ENCODE data around the gene ANKRD36C. TPM values are rescaled to one million over a fixed set of nuclear protein-coding genes. Genes with fewer than 3 reads are reported as not detected.
"Not testable (repeated sequence)": the region's sequence is repeated elsewhere in the genome, so short reads cannot be mapped to it uniquely, and the experiment has no call there.

The ANKRD36C gene
- total and polyA plus RNA-seq, 12 donors, result 1.2 to 55.7 (median 10.3) TPM

GRCh38 chr2:95992520-95993272, 1.1 kb upstream of the ANKRD36C start:
- peak; percentile 60 to 91 (median 80) for DNase-seq
- H3K9me3 ChIP-seq (replicated peaks in 1 of 3); H3K36me3 ChIP-seq (replicated peaks in 1 of 2); H3K27me3 ChIP-seq; intact Hi-C loops (cut with DNase I); H3K4me1 ChIP-seq (replicated peaks in 1 of 2): not testable (repeated sequence)
- WGBS, 4 donors, result 4 to 12% (median 8%) methylated on average over 11 to 34 of the region's 34 CpGs
- TF ChIP-seq CTCF (IDR thresholded peaks at IDR 0.05), result peak; percentile 84 to 99 (median 98)
- peak in 1 of 2 donors; percentile 20 for TF ChIP-seq POLR2A (IDR thresholded peaks at IDR 0.05)
- Histone ChIP-seq H3K4me3 (peak overlapping the region in 2 of 4 donors; percentile 32 to 69), H3K27ac (peak overlapping the region; percentile 49 to 94 (median 74))

- H3K4me3 ChIP-seq, result peak overlapping the region in 2 of 4 donors; percentile 32 to 69
- DNase-seq, result peak in 2 of 7 donors; percentile 26 to 28
- WGBS, 4 donors, result 0% methylated on average over 10 to 12 of the region's 39 CpGs; no CpG with 5 or more reads in 2 of the 4 donors
- intact Hi-C loops (cut with DNase I); H3K36me3 ChIP-seq (replicated peaks in 1 of 2); H3K27me3 ChIP-seq; H3K9me3 ChIP-seq (replicated peaks in 1 of 3); H3K4me1 ChIP-seq (replicated peaks in 1 of 2): not testable (repeated sequence)
- peak overlapping the region in 4 of 5 donors; percentile 50 to 94 (median 82) for H3K27ac ChIP-seq
Observed at GRCh38 chr2:95992102-95992501, 478 bp upstream of the ANKRD36C start.

GRCh38 chr2:95990884-95991283, 740 bp downstream of the ANKRD36C start:
- H3K27ac ChIP-seq; H3K36me3 ChIP-seq (replicated peaks in 1 of 2); DNase-seq; H3K9me3 ChIP-seq (replicated peaks in 1 of 3); intact Hi-C loops (cut with DNase I); H3K4me1 ChIP-seq (replicated peaks in 1 of 2); H3K27me3 ChIP-seq: not testable (repeated sequence)
- peak overlapping the region in 1 of 4 donors; percentile 36 for H3K4me3 ChIP-seq
- WGBS, 4 donors, result 7 to 16% (median 11%) methylated on average over 5 to 6 of the region's 6 CpGs

GRCh38 chr2:95951662-95952061, 40.0 kb downstream of the ANKRD36C start:
- H3K36me3 ChIP-seq (replicated peaks in 1 of 2); intact Hi-C loops (cut with DNase I): not testable (repeated sequence)
- 46 to 66% (median 57%) methylated on average over 2 of the region's 2 CpGs for WGBS, 4 donors

GRCh38 chr2:95948039-95948438, 43.6 kb downstream of the ANKRD36C start:
- H3K27ac ChIP-seq; H3K27me3 ChIP-seq; H3K4me1 ChIP-seq (replicated peaks in 1 of 2); H3K9me3 ChIP-seq (replicated peaks in 1 of 3); intact Hi-C loops (cut with DNase I); DNase-seq; H3K4me3 ChIP-seq; H3K36me3 ChIP-seq (replicated peaks in 1 of 2): not testable (repeated sequence)
- 75 to 85% (median 79%) methylated on average over 1 of the region's 1 CpG for WGBS, 4 donors

More at GRCh38 chr2:95951662-95952061, 40.0 kb downstream of the ANKRD36C start:
- DNase-seq; H3K4me3 ChIP-seq; H3K9me3 ChIP-seq (replicated peaks in 1 of 3); H3K27ac ChIP-seq; H3K4me1 ChIP-seq (replicated peaks in 1 of 2); H3K27me3 ChIP-seq: not testable (repeated sequence)

GRCh38 chr2:95939947-95940346, 51.7 kb downstream of the ANKRD36C start:
- H3K27me3 ChIP-seq; H3K27ac ChIP-seq; intact Hi-C loops (cut with DNase I); H3K4me1 ChIP-seq (replicated peaks in 1 of 2); H3K36me3 ChIP-seq (replicated peaks in 1 of 2); H3K9me3 ChIP-seq (replicated peaks in 1 of 3); H3K4me3 ChIP-seq: not testable (repeated sequence)
- WGBS, 4 donors, result 87 to 91% (median 89%) methylated on average over 11 of the region's 11 CpGs
- DNase-seq, result peak in 1 of 7 donors; percentile 16

- intact Hi-C loops (cut with DNase I); H3K9me3 ChIP-seq (replicated peaks in 1 of 3); H3K4me3 ChIP-seq; H3K27me3 ChIP-seq; H3K36me3 ChIP-seq (replicated peaks in 1 of 2); H3K27ac ChIP-seq; H3K4me1 ChIP-seq (replicated peaks in 1 of 2); DNase-seq: not testable (repeated sequence)
- 89 to 93% (median 92%) methylated on average over 3 of the region's 3 CpGs for WGBS, 4 donors
Observed at GRCh38 chr2:95930740-95931139, 60.9 kb downstream of the ANKRD36C start.

GRCh38 chr2:95917007-95917406, 74.6 kb downstream of the ANKRD36C start:
- H3K9me3 ChIP-seq (replicated peaks in 1 of 3); H3K27me3 ChIP-seq; H3K27ac ChIP-seq; DNase-seq; H3K4me3 ChIP-seq; H3K4me1 ChIP-seq (replicated peaks in 1 of 2); intact Hi-C loops (cut with DNase I): not testable (repeated sequence)
- 80 to 85% (median 84%) methylated on average over 1 of the region's 1 CpG for WGBS, 4 donors
- H3K36me3 ChIP-seq (replicated peaks in 1 of 2), result peaks cover 0 to 15% of the 10 kb centered on the region in 2 donors

- H3K9me3 ChIP-seq (replicated peaks in 1 of 3); H3K27me3 ChIP-seq; DNase-seq; intact Hi-C loops (cut with DNase I); H3K4me3 ChIP-seq; H3K4me1 ChIP-seq (replicated peaks in 1 of 2); H3K27ac ChIP-seq: not testable (repeated sequence)
- H3K36me3 ChIP-seq (replicated peaks in 1 of 2), result peaks cover 0 to 15% of the 10 kb centered on the region in 2 donors
Observed at GRCh38 chr2:95915131-95915530, 76.5 kb downstream of the ANKRD36C start.

GRCh38 chr2:95911431-95911830, 80.2 kb downstream of the ANKRD36C start:
- H3K27me3 ChIP-seq; DNase-seq; intact Hi-C loops (cut with DNase I); H3K27ac ChIP-seq; H3K4me3 ChIP-seq; H3K9me3 ChIP-seq (replicated peaks in 1 of 3); H3K36me3 ChIP-seq (replicated peaks in 1 of 2); H3K4me1 ChIP-seq (replicated peaks in 1 of 2): not testable (repeated sequence)
- WGBS, 4 donors, result 60 to 76% (median 66%) methylated on average over 5 of the region's 5 CpGs

Measured in adrenal gland (tissue), 12 donors.